Measurements from ENCODE around the gene WNT9B. TPM values are rescaled to one million over a fixed set of nuclear protein-coding genes. Genes with fewer than 3 reads are reported as not detected.
"Not testable (repeated sequence)": the region's sequence is repeated elsewhere in the genome, so short reads cannot be mapped to it uniquely, and the experiment has no call there.

WNT9B gene
- total RNA-seq, 1 experiment from 2014 or later, result 0.70 TPM

- Mint-ChIP-seq H3K27me3 (ENCODE audit: low read depth) (peaks cover 14% of the 10 kb centered on the region), H3K36me3 (ENCODE audit: insufficient read depth in 1 of 3, low read depth in 3 of 3) (no peaks in the 10 kb centered on the region), H3K9me3 (peaks cover 0 to 2% of the 10 kb centered on the region in 2 experiments; a peak in 2 of 5 replicates), H3K27ac (no peak overlapping the region), H3K4me3 (no peak overlapping the region), H3K4me1 (peaks cover 0 to under 1% of the 10 kb centered on the region in 2 experiments; a peak in 1 of 4 replicates)
- H3T11ph ChIP-seq (ENCODE audit: low read length), result no peak overlapping the region
- no peaks in the 10 kb centered on the region for H3K27me3 ChIP-seq (ENCODE audit: insufficient read depth, low read length)
- H4K8ac ChIP-seq (replicated peaks; ENCODE audit: insufficient read length, low read depth, low read length), result no peak overlapping the region
- H3K79me1 ChIP-seq (ENCODE audit: insufficient read depth, low read depth, low read length, poor library complexity, severe bottlenecking), result no peaks in the 10 kb centered on the region
- H3K4me2 ChIP-seq (ENCODE audit: insufficient read depth, insufficient read length, low read length), result no peak overlapping the region
- no peak overlapping the region for H3K18ac ChIP-seq (ENCODE audit: insufficient read length, low read depth, low read length)
- DNase-seq, result no peak
- TF ChIP-seq, protein P1, sequence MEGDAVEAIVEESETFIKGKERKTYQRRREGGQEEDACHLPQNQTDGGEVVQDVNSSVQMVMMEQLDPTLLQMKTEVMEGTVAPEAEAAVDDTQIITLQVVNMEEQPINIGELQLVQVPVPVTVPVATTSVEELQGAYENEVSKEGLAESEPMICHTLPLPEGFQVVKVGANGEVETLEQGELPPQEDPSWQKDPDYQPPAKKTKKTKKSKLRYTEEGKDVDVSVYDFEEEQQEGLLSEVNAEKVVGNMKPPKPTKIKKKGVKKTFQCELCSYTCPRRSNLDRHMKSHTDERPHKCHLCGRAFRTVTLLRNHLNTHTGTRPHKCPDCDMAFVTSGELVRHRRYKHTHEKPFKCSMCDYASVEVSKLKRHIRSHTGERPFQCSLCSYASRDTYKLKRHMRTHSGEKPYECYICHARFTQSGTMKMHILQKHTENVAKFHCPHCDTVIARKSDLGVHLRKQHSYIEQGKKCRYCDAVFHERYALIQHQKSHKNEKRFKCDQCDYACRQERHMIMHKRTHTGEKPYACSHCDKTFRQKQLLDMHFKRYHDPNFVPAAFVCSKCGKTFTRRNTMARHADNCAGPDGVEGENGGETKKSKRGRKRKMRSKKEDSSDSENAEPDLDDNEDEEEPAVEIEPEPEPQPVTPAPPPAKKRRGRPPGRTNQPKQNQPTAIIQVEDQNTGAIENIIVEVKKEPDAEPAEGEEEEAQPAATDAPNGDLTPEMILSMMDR (conservative IDR thresholded peaks at IDR 0.05), result peak; percentile 28; the same call in 1 of the 3 replicates
- no peak overlapping the region for H3K23ac ChIP-seq (ENCODE audit: insufficient read length, low read depth, low read length)
- H2BK5ac ChIP-seq (ENCODE audit: insufficient read length, low read length), result no peak overlapping the region
- H3K14ac ChIP-seq (ENCODE audit: insufficient read depth, low read length), result no peak overlapping the region
- no peak overlapping the region for H2AFZ ChIP-seq (ENCODE audit: low read length)
- H3K56ac ChIP-seq (ENCODE audit: insufficient read length, low read depth, low read length), result no peak overlapping the region
- H2BK15ac ChIP-seq (ENCODE audit: low read depth, low read length), result no peak overlapping the region
- no peaks in the 10 kb centered on the region for H3K23me2 ChIP-seq (ENCODE audit: insufficient read length, low read depth, low read length, poor library complexity, severe bottlenecking)
- no peak overlapping the region for H2BK20ac ChIP-seq (ENCODE audit: low read depth, low read length, poor library complexity, severe bottlenecking)
- no CpG with 5 or more reads among the region's 4 CpGs for WGBS (ENCODE audit: extremely low coverage, insufficient read length, low lambda C conversion rate)
- H2AK5ac ChIP-seq (ENCODE audit: insufficient read length, low read length), result no peak overlapping the region
- H3K4ac ChIP-seq (ENCODE audit: low read depth, low read length), result no peak overlapping the region
- no peak overlapping the region for H3K27ac ChIP-seq (ENCODE audit: insufficient read length, low read depth, low read length)
- H4K91ac ChIP-seq (ENCODE audit: insufficient read length, low read depth, low read length), result no peak overlapping the region
- no peaks in the 10 kb centered on the region for H3K9me3 ChIP-seq (ENCODE audit: control insufficient read depth, low read depth, low read length)
- H3K79me2 ChIP-seq (ENCODE audit: insufficient read depth, low read length), result no peaks in the 10 kb centered on the region
- H2BK12ac ChIP-seq (ENCODE audit: insufficient read length, low read depth, low read length), result no peak overlapping the region
- no peaks in the 10 kb centered on the region for H3K4me1 ChIP-seq (ENCODE audit: insufficient read depth, low read length)
- H4K5ac ChIP-seq (ENCODE audit: insufficient read length, low read depth, low read length), result no peak overlapping the region
- no peaks in the 10 kb centered on the region for H4K20me1 ChIP-seq (ENCODE audit: control insufficient read depth, insufficient read depth, insufficient read length)
- no peak overlapping the region for H2BK120ac ChIP-seq (ENCODE audit: low read depth, low read length, poor library complexity, severe bottlenecking)
- H3K9ac ChIP-seq (ENCODE audit: extremely low read depth, insufficient read length, low read length), result no peak overlapping the region
These were observed 66.1 kb downstream of the WNT9B start for GRCh38 chr17:46917516-46917915.

GRCh38 chr17:46921962-46922361, 70.6 kb downstream of the WNT9B start:
- H3K4me2 ChIP-seq (ENCODE audit: insufficient read depth, insufficient read length, low read length); H3T11ph ChIP-seq (ENCODE audit: low read length); H2AK5ac ChIP-seq (ENCODE audit: insufficient read length, low read length); H4K91ac ChIP-seq (ENCODE audit: insufficient read length, low read depth, low read length); H3K36me3 Mint-ChIP-seq (ENCODE audit: insufficient read depth in 1 of 3, low read depth in 3 of 3); DNase-seq; H4K5ac ChIP-seq (ENCODE audit: insufficient read length, low read depth, low read length); H3K9me3 ChIP-seq (ENCODE audit: control insufficient read depth, low read depth, low read length); H3K79me1 ChIP-seq (ENCODE audit: insufficient read depth, low read depth, low read length, poor library complexity, severe bottlenecking); H2BK15ac ChIP-seq (ENCODE audit: low read depth, low read length); H2BK5ac ChIP-seq (ENCODE audit: insufficient read length, low read length); H3K23ac ChIP-seq (ENCODE audit: insufficient read length, low read depth, low read length); H3K9me3 Mint-ChIP-seq; H2BK12ac ChIP-seq (ENCODE audit: insufficient read length, low read depth, low read length); H3K27ac Mint-ChIP-seq; H3K4me1 ChIP-seq (ENCODE audit: insufficient read depth, low read length); H3K9ac ChIP-seq (ENCODE audit: extremely low read depth, insufficient read length, low read length); H3K27ac ChIP-seq (ENCODE audit: insufficient read length, low read depth, low read length); H3K14ac ChIP-seq (ENCODE audit: insufficient read depth, low read length); H2BK120ac ChIP-seq (ENCODE audit: low read depth, low read length, poor library complexity, severe bottlenecking); H4K20me1 ChIP-seq (ENCODE audit: control insufficient read depth, insufficient read depth, insufficient read length); H3K27me3 Mint-ChIP-seq (ENCODE audit: low read depth); H3K4ac ChIP-seq (ENCODE audit: low read depth, low read length); H3K18ac ChIP-seq (ENCODE audit: insufficient read length, low read depth, low read length); H3K23me2 ChIP-seq (ENCODE audit: insufficient read length, low read depth, low read length, poor library complexity, severe bottlenecking); H2AFZ ChIP-seq (ENCODE audit: low read length); H2BK20ac ChIP-seq (ENCODE audit: low read depth, low read length, poor library complexity, severe bottlenecking); H3K56ac ChIP-seq (ENCODE audit: insufficient read length, low read depth, low read length); H4K8ac ChIP-seq (replicated peaks; ENCODE audit: insufficient read length, low read depth, low read length); H3K27me3 ChIP-seq (ENCODE audit: insufficient read depth, low read length): not testable (repeated sequence)
- Mint-ChIP-seq H3K4me3 (peak overlapping the region; percentile 80), H3K4me1 (peaks cover 9 to 10% of the 10 kb centered on the region in 2 experiments; a peak in 3 of 4 replicates)
- no CpG with 5 or more reads among the region's 4 CpGs for WGBS (ENCODE audit: extremely low coverage, insufficient read length, low lambda C conversion rate)
- H3K79me2 ChIP-seq (ENCODE audit: insufficient read depth, low read length), result peaks cover 16% of the 10 kb centered on the region; the same call in 1 of the 2 replicates
